ENCODE data around the gene ARHGAP32.

ARHGAP32 gene

GRCh38 chr11:129214710-129215295 is 22.7 kb upstream of the ARHGAP32 start:
- TF ChIP-seq, protein P1, sequence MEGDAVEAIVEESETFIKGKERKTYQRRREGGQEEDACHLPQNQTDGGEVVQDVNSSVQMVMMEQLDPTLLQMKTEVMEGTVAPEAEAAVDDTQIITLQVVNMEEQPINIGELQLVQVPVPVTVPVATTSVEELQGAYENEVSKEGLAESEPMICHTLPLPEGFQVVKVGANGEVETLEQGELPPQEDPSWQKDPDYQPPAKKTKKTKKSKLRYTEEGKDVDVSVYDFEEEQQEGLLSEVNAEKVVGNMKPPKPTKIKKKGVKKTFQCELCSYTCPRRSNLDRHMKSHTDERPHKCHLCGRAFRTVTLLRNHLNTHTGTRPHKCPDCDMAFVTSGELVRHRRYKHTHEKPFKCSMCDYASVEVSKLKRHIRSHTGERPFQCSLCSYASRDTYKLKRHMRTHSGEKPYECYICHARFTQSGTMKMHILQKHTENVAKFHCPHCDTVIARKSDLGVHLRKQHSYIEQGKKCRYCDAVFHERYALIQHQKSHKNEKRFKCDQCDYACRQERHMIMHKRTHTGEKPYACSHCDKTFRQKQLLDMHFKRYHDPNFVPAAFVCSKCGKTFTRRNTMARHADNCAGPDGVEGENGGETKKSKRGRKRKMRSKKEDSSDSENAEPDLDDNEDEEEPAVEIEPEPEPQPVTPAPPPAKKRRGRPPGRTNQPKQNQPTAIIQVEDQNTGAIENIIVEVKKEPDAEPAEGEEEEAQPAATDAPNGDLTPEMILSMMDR (IDR thresholded peaks at IDR 0.05) = no peak
- TF ChIP-seq ZFX (IDR thresholded peaks at IDR 0.05; ENCODE audit: borderline replicate concordance) = no peak
- H3K27ac ChIP-seq = no peak overlapping the region

- H3K27ac ChIP-seq = no peak overlapping the region
- TF ChIP-seq ZFX (IDR thresholded peaks at IDR 0.05; ENCODE audit: borderline replicate concordance) = no peak
- TF ChIP-seq, protein P1 (IDR thresholded peaks at IDR 0.05) = no peak
Measured at GRCh38 chr11:129213261-129213660, 21.1 kb upstream of the ARHGAP32 start.

GRCh38 chr11:129211397-129211796 is 19.3 kb upstream of the ARHGAP32 start:
- TF ChIP-seq, protein P1 (IDR thresholded peaks at IDR 0.05) = no peak
- no peak for TF ChIP-seq ZFX (IDR thresholded peaks at IDR 0.05; ENCODE audit: borderline replicate concordance)

GRCh38 chr11:129210831-129211181 is 18.7 kb upstream of the ARHGAP32 start:
- H3K27ac ChIP-seq = no peak overlapping the region
- TF ChIP-seq, protein P1 (IDR thresholded peaks at IDR 0.05) = no peak
- TF ChIP-seq ZFX (IDR thresholded peaks at IDR 0.05; ENCODE audit: borderline replicate concordance) = no peak

More at GRCh38 chr11:129211397-129211796, 19.3 kb upstream of the ARHGAP32 start:
- no peak overlapping the region for H3K27ac ChIP-seq

DNA sequence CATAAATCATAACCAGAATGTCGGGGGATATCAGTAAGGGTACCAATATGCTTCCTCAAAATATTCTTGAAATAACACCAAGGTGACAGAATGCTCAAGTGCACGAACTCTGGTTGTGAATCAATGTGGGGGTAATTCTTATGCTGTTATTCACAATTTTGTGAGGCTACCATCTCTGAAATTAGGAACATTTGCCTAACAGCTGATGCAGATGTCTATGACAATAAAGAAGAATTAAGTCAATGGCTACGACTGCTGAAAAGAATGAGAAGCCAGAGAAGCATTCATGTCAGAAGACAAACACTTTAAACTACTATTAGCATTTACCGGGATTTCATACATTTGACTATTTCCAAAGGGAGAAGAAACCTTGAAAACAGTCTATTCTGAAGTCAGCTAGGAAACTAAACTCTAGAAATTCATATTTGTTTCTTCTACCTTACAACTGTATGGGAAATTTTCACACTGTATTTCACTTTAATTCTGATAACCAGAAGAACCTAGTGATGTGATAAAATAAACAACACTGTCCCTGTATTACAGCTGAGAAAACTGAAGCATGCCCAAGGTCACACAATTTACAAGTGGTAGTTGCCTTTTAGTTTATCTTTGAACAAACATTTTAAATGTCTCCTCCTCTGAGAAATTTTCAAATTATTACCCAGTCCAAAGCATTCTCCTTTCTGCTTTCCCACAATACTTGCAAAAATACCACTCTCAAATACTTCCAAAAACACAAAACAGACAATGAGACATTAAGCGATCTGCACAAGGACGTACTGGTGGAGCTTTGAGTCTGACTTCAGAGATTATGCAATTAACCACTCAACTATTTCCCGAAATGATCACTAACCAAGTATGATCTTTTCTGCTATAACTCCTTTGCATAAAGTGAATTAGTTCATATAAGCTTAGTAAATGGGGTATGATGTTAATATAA is 18.0 kb upstream of the ARHGAP32 start:
- no peak for TF ChIP-seq ZFX (IDR thresholded peaks at IDR 0.05; ENCODE audit: borderline replicate concordance)
- H3K27ac ChIP-seq = no peak overlapping the region

DNA sequence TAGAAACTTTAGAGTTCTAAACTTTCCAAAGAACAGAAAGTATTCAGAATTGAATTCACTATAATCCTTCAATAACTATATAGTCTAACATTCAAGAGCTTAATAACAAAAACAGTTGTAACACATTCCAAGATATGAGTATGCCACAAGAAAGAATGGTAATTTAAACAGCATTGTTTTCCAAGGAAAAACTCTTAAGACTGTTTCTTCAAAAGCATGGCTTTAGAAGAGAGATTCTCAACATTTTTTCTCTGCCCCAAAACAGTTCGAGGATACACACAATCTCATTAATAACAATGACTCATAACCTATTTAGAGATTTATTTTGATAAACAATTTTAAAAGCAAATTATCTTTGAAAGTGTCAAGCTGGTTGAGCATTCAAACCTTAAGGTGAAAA is 16.7 kb upstream of the ARHGAP32 start:
- H3K27ac ChIP-seq = no peak overlapping the region
- TF ChIP-seq ZFX (IDR thresholded peaks at IDR 0.05; ENCODE audit: borderline replicate concordance) = no peak

- TF ChIP-seq ZFX (IDR thresholded peaks at IDR 0.05; ENCODE audit: borderline replicate concordance) = no peak
- TF ChIP-seq, protein P1 (IDR thresholded peaks at IDR 0.05) = no peak
- no peak overlapping the region for H3K27ac ChIP-seq
Measured at GRCh38 chr11:129204150-129204838, 12.2 kb upstream of the ARHGAP32 start.

DNA sequence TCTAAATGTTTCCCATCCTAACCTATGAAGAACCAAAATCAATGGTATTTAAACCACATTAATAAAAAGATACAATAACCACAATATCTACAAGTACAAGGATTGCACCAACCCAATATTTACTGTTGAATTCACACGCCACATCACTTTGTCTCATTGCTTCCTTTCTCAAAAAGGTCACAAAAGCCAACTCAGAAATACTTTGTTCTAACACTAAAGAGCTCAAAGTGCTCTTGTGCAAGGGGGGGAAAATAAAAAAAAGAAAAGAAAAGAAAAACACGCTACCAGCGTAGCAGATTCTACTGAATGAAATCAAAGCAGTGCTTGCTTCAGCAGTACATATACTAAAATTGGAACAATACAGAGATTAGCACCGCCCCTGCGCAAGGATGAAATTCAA is 10.5 kb upstream of the ARHGAP32 start:
- no peak for TF ChIP-seq ZFX (IDR thresholded peaks at IDR 0.05; ENCODE audit: borderline replicate concordance)
- TF ChIP-seq, protein P1 (IDR thresholded peaks at IDR 0.05) = no peak
- no peak overlapping the region for H3K27ac ChIP-seq

All from 22Rv1 (cell line).